ENCODE data around the gene TCF7L2. TPM values are rescaled to one million over a fixed set of nuclear protein-coding genes. Genes with fewer than 3 reads are reported as not detected.

Gene TCF7L2
- total RNA-seq, 1 experiment from 2014 or later, result 45.2 TPM

- Histone ChIP-seq H3K27ac (ENCODE audit: low read length) (peak overlapping the region; percentile 55), H3K9me3 (ENCODE audit: control insufficient read depth, insufficient read depth, low read depth, low read length) (no peaks in the 10 kb centered on the region), H3K4me3 (ENCODE audit: low read depth in 2 of 2, low read length in 2 of 2) (no peak overlapping the region), H3K4me1 (ENCODE audit: control insufficient read depth, insufficient read depth, low read length) (peaks cover 73% of the 10 kb centered on the region), H3K36me3 (ENCODE audit: control insufficient read depth, insufficient read depth, low read length) (no peaks in the 10 kb centered on the region), H3K27me3 (ENCODE audit: control insufficient read depth, insufficient read depth, low read length) (no peaks in the 10 kb centered on the region)
- in situ Hi-C loops (cut with HindIII; ENCODE audit: low pct_unique_long_range_greater_than_20kb, low sequenced_read_pairs), result no loop called here
- TF ChIP-seq, protein P1, sequence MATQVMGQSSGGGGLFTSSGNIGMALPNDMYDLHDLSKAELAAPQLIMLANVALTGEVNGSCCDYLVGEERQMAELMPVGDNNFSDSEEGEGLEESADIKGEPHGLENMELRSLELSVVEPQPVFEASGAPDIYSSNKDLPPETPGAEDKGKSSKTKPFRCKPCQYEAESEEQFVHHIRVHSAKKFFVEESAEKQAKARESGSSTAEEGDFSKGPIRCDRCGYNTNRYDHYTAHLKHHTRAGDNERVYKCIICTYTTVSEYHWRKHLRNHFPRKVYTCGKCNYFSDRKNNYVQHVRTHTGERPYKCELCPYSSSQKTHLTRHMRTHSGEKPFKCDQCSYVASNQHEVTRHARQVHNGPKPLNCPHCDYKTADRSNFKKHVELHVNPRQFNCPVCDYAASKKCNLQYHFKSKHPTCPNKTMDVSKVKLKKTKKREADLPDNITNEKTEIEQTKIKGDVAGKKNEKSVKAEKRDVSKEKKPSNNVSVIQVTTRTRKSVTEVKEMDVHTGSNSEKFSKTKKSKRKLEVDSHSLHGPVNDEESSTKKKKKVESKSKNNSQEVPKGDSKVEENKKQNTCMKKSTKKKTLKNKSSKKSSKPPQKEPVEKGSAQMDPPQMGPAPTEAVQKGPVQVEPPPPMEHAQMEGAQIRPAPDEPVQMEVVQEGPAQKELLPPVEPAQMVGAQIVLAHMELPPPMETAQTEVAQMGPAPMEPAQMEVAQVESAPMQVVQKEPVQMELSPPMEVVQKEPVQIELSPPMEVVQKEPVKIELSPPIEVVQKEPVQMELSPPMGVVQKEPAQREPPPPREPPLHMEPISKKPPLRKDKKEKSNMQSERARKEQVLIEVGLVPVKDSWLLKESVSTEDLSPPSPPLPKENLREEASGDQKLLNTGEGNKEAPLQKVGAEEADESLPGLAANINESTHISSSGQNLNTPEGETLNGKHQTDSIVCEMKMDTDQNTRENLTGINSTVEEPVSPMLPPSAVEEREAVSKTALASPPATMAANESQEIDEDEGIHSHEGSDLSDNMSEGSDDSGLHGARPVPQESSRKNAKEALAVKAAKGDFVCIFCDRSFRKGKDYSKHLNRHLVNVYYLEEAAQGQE (IDR thresholded peaks at IDR 0.05; ENCODE audit: insufficient read depth in 1 of 2, low read depth in 2 of 2, low read length in 1 of 2), result no peak
- TF ChIP-seq SIN3A (IDR thresholded peaks at IDR 0.05; ENCODE audit: borderline replicate concordance, insufficient read depth, low read depth, low read length) (no peak), TCF7L2 (IDR thresholded peaks at IDR 0.05; ENCODE audit: low read depth, low read length) (no peak), CTCF (IDR thresholded peaks at IDR 0.05) (no peak), POLR2AphosphoS5 (IDR thresholded peaks at IDR 0.05; ENCODE audit: low read depth, low read length) (no peak)
- ChIA-PET CTCF (no interaction called here), POLR2A (interaction anchor here (0.5 to 0.6 kb wide), 2 partner anchors 12 to 24 kb away, joined by 3 to 9 read pairs; no protein-coding TSS in a partner anchor)
- ATAC-seq (0 out of 2 replicates have a peak, but pooled peaks have one; percentile 36), DNase-seq (ENCODE audit: low read depth, low spot score) (no peak)
- intact Hi-C loops (cut with micrococcal nuclease; ENCODE audit: unreplicated experiment), result no loop called here
- no TSS peak for BruUV-seq (replicated peaks)
Observed at GRCh38 chr10:113000876-113001598, 51.0 kb downstream of the TCF7L2 start.

- peaks cover 77% of the 10 kb centered on the region for H3K4me1 ChIP-seq (ENCODE audit: control insufficient read depth, insufficient read depth, low read length)
- no peaks in the 10 kb centered on the region for H3K27me3 ChIP-seq (ENCODE audit: control insufficient read depth, insufficient read depth, low read length)
- H3K36me3 ChIP-seq (ENCODE audit: control insufficient read depth, insufficient read depth, low read length), result no peaks in the 10 kb centered on the region
- TF ChIP-seq CTCF (IDR thresholded peaks at IDR 0.05), result no peak
- TF ChIP-seq TCF7L2 (IDR thresholded peaks at IDR 0.05; ENCODE audit: low read depth, low read length), result no peak
- TF ChIP-seq POLR2AphosphoS5 (IDR thresholded peaks at IDR 0.05; ENCODE audit: low read depth, low read length), result no peak
- TF ChIP-seq, protein P1 (IDR thresholded peaks at IDR 0.05; ENCODE audit: insufficient read depth in 1 of 2, low read depth in 2 of 2, low read length in 1 of 2), result no peak
- no peak for TF ChIP-seq SIN3A (IDR thresholded peaks at IDR 0.05; ENCODE audit: borderline replicate concordance, insufficient read depth, low read depth, low read length)
- ChIA-PET CTCF (no interaction called here), POLR2A (interaction anchor here (0.5 to 0.6 kb wide), 2 partner anchors 12 to 25 kb away, joined by 3 to 9 read pairs; no protein-coding TSS in a partner anchor)
- in situ Hi-C loops (cut with HindIII; ENCODE audit: low pct_unique_long_range_greater_than_20kb, low sequenced_read_pairs), result no loop called here
- DNase-seq (ENCODE audit: low read depth, low spot score) (no peak), ATAC-seq (no peak)
- no TSS peak for BruUV-seq (replicated peaks)
- H3K27ac ChIP-seq (ENCODE audit: low read length), result peak overlapping the region; percentile 55
- no peak overlapping the region for H3K4me3 ChIP-seq (ENCODE audit: low read depth in 2 of 2, low read length in 2 of 2)
- intact Hi-C loops (cut with micrococcal nuclease; ENCODE audit: unreplicated experiment), result no loop called here
- no peaks in the 10 kb centered on the region for H3K9me3 ChIP-seq (ENCODE audit: control insufficient read depth, insufficient read depth, low read depth, low read length)
Observed at GRCh38 chr10:113001599-113002448, 51.8 kb downstream of the TCF7L2 start.
